Spleen (tissue), 7 donors: Measurements from ENCODE around the gene DAZAP2.

Source experiments
- CTCF ChIP-seq, 11 experiments: fragments of 200-600 bp in 7 of 11; fragments of 450-650 bp in 4 of 11; sonication (generic) in 4 of 11; IDR thresholded peaks in 8 of 11; conservative IDR thresholded peaks in 3 of 11; 1 replicate in 7 of 11; 2 replicates in 4 of 11; pipeline versions ENCODE4 v1.4.0 to v1.8.0; 2016 to 2021; ENCODE audit warnings: antibody characterized with exemption in 11 of 11, inconsistent platforms in 4 of 11, mild to moderate bottlenecking in 1 of 11
- POLR2A ChIP-seq, 3 donors: fragments of 450-650 bp; IDR thresholded peaks; one replicate each; pipeline ENCODE4 v1.5.1; 2017; ENCODE audit warnings: antibody characterized with exemption in 3 of 3, mild to moderate bottlenecking in 1 of 3
- POLR2AphosphoS5 ChIP-seq, 3 donors: sonication (generic); formaldehyde crosslinking; IDR thresholded peaks; one replicate each; pipeline ENCODE4 v1.5.1; 2017; ENCODE audit warnings: antibody characterized with exemption in 3 of 3
- donor health status: DM: no; HTN: no; CAD: no; lungs with moderate emphysema.
- donor health status: DM: no; HTN: no; CAD: no.
- donor health status: DM: no; HTN: no; CAD: no.

GRCh38 chr12:51270951-51271518 lies 32.4 kb downstream of the DAZAP2 start:
- TF ChIP-seq POLR2AphosphoS5 (IDR thresholded peaks at IDR 0.05) (no peak), CTCF (IDR thresholded peaks at IDR 0.05 in 8 of 11, conservative IDR thresholded peaks at IDR 0.05 in 3 of 11) (no peak), POLR2A (IDR thresholded peaks at IDR 0.05) (no peak)
